CD8-positive, alpha-beta memory T cell (primary cell): ENCODE data around the gene MYEOV. TPM values are rescaled to one million over a fixed set of nuclear protein-coding genes. Genes with fewer than 3 reads are reported as not detected.

Experiments used
- CTCF ChIA-PET: fragments of 350-600 bp; sonication (Branson Sonifier 250); formaldehyde crosslinking; loops from one replicate; lab custom pipeline; 2021; ENCODE audit warnings: antibody characterized with exemption; lab: Charles Lee
- POLR2A ChIA-PET: fragments of 350-600 bp; sonication (Branson Sonifier 250); formaldehyde crosslinking; loops from one replicate; lab custom pipeline; 2021; ENCODE audit warnings: antibody characterized with exemption; lab: Charles Lee
- DNase-seq, 5 donors: peaks; one replicate each; pipeline versions ENCODE4 v3.0.0 to v3.0.0-alpha.2; 2020 to 2022; ENCODE audit warnings: mixed read lengths in 1 of 5
- H3K27ac ChIP-seq: one replicate; pipeline ENCODE4 v1.7.0; 2013; ENCODE audit warnings: low read depth, mild to moderate bottlenecking, low read length, moderate library complexity
- H3K27me3 ChIP-seq: 2 replicates; pipeline ENCODE4 v1.7.0; 2013; ENCODE audit warnings: low read length, mild to moderate bottlenecking; ENCODE audit not compliant: insufficient read depth, poor library complexity, severe bottlenecking
- H3K36me3 ChIP-seq: 2 replicates; pipeline ENCODE4 v1.7.0; 2013; ENCODE audit warnings: mild to moderate bottlenecking, low read length, moderate library complexity; ENCODE audit not compliant: insufficient read depth
- H3K4me1 ChIP-seq: 2 replicates; pipeline ENCODE4 v1.7.0; 2013; ENCODE audit warnings: mild to moderate bottlenecking, low read length, moderate library complexity; ENCODE audit not compliant: insufficient read depth
- H3K4me3 ChIP-seq: 2 replicates; pipeline ENCODE4 v1.7.0; 2013; ENCODE audit warnings: mild to moderate bottlenecking, low read length
- H3K9me3 ChIP-seq: 2 replicates; pipeline ENCODE4 v1.7.0; 2013; ENCODE audit warnings: mild to moderate bottlenecking, low read length
- H3K27ac Mint-ChIP-seq, 8 donors: one replicate each; pipeline ENCODE4 v1.8.0; 2020 to 2021; ENCODE audit warnings: mixed read lengths in 8 of 8, mild to moderate bottlenecking in 6 of 8, inconsistent platforms in 3 of 8, moderate library complexity in 3 of 8
- H3K27me3 Mint-ChIP-seq, 2 donors: one replicate each; pipeline ENCODE4 v1.8.0; 2020 to 2021; ENCODE audit warnings: mixed read lengths in 2 of 2, mild to moderate bottlenecking in 1 of 2, moderate library complexity in 1 of 2
- H3K36me3 Mint-ChIP-seq, 3 donors: one replicate each; pipeline ENCODE4 v1.8.0; 2020 to 2021; ENCODE audit warnings: mixed read lengths in 3 of 3, inconsistent platforms in 1 of 3, mild to moderate bottlenecking in 1 of 3
- H3K4me1 Mint-ChIP-seq, 3 donors: one replicate each; pipeline ENCODE4 v1.8.0; 2020 to 2021; ENCODE audit warnings: mixed read lengths in 3 of 3, inconsistent platforms in 1 of 3, mild to moderate bottlenecking in 1 of 3
- H3K4me3 Mint-ChIP-seq, 7 donors: one replicate each; pipeline ENCODE4 v1.8.0; 2020 to 2021; ENCODE audit warnings: mixed read lengths in 7 of 7, mild to moderate bottlenecking in 6 of 7, moderate library complexity in 4 of 7, inconsistent platforms in 2 of 7
- H3K9me3 Mint-ChIP-seq, 5 donors: one replicate each; pipeline ENCODE4 v1.8.0; 2020 to 2022; ENCODE audit warnings: mixed read lengths in 5 of 5, mild to moderate bottlenecking in 3 of 5, moderate library complexity in 2 of 5, inconsistent platforms in 1 of 5
- polyA plus RNA-seq: library from polyadenylated mRNA; unstranded; fragments of 300-500 nt; fragmentation: Illumina TruSeq; gene quantifications from one replicate; pipeline ENCODE4 v1.2.3, GENCODE V29; 2021
- total RNA-seq, 2 experiments: library from RNA; stranded (reverse); gene quantifications; one replicate each; pipeline ENCODE4 v1.2.3, GENCODE V29; 2021

Gene MYEOV
- total and polyA plus RNA-seq, 3 experiments from 2014 or later: 0.89 TPM; not detected in 2

GRCh38 chr11:69330330-69330729 lies 36.4 kb downstream of the MYEOV start:
- H3K4me3 Mint-ChIP-seq: no peak overlapping the region
- Histone ChIP-seq H3K36me3 (no peaks in the 10 kb centered on the region), H3K4me3 (no peak overlapping the region), H3K27me3 (no peaks in the 10 kb centered on the region), H3K4me1 (no peaks in the 10 kb centered on the region), H3K9me3 (no peaks in the 10 kb centered on the region), H3K27ac (no peak overlapping the region)
- H3K27ac Mint-ChIP-seq: no peak overlapping the region
- ChIA-PET POLR2A (no interaction called here), CTCF (interaction anchor here (0.8 kb wide), 1 partner anchor 36 kb away, joined by 3 read pairs; the partner anchor contains the start of gene MYEOV)
- H3K36me3 Mint-ChIP-seq: peaks cover 0 to 10% (median 0%) of the 10 kb centered on the region in 3 donors
- DNase-seq: no peak
- H3K4me1 Mint-ChIP-seq: no peaks in the 10 kb centered on the region
- peaks cover 0 to 1% of the 10 kb centered on the region in 2 donors for H3K27me3 Mint-ChIP-seq
- peaks cover 0 to 3% (median 0%) of the 10 kb centered on the region in 5 donors for H3K9me3 Mint-ChIP-seq

DNA sequence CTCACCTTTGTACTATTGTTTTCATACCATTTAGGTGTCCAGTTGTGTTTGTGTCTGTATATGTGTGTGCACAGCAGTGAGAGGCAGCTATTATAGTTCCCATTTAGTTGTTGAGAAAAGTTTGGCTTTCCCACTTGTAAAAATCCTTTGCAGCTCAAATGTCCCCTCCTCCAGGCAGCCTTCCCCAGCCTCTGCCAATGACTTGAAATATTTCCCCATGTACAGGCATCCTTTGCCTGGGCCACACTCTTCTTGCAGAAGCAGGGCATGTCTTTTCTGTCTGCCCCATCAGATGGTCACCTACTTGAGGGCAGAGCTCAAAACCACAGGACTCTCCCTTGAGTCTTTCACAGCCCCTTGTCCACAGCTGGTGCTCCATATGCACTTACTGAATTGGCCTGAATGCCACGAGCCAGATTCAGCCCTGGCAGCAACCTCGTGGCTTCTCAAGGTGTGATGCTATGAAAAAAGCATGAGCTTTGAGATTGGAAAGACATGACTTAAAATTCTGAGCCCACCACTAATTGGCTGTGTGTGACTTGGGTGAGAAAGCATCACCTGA lies 39.3 kb downstream of the MYEOV start:
- Histone ChIP-seq H3K27ac (no peak overlapping the region), H3K4me1 (peaks cover 14% of the 10 kb centered on the region), H3K36me3 (no peaks in the 10 kb centered on the region), H3K27me3 (no peaks in the 10 kb centered on the region), H3K9me3 (no peaks in the 10 kb centered on the region), H3K4me3 (no peak overlapping the region)
- peaks cover 0 to 10% (median 0%) of the 10 kb centered on the region in 3 donors for H3K36me3 Mint-ChIP-seq
- peaks cover 13 to 17% (median 17%) of the 10 kb centered on the region in 3 donors for H3K4me1 Mint-ChIP-seq
- ChIA-PET CTCF (no interaction called here), POLR2A (no interaction called here)
- peaks cover 0 to 1% of the 10 kb centered on the region in 2 donors for H3K27me3 Mint-ChIP-seq
- no peak overlapping the region for H3K27ac Mint-ChIP-seq
- no peak for DNase-seq
- no peak overlapping the region for H3K4me3 Mint-ChIP-seq
- H3K9me3 Mint-ChIP-seq: peaks cover 0 to 3% (median 0%) of the 10 kb centered on the region in 5 donors

DNA sequence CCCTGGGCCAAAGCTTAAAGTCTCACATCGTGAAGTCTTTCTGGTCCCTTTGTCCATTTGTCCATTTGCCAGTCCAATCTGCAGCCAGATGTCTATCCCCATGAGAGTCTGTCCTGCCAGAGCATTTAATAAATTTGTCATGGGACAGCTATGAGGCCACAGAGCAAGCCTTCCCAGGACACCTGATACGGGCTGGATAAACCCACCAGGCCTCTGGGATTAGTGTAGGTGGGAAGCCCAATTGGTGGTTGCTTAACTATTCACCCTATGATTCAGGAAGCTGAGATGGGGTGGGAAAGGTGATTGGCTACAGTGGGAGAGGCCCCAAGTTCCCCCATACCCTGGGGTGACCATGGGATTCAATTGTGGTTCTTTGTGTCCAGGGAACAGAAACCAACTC lies 39.9 kb downstream of the MYEOV start:
- Mint-ChIP-seq H3K4me3 (no peak overlapping the region), H3K27ac (no peak overlapping the region), H3K36me3 (peaks cover 0 to 10% (median 0%) of the 10 kb centered on the region in 3 donors), H3K27me3 (peaks cover 0 to 1% of the 10 kb centered on the region in 2 donors), H3K4me1 (peaks cover 17 to 22% (median 22%) of the 10 kb centered on the region in 3 donors), H3K9me3 (peaks cover 0 to 3% (median 0%) of the 10 kb centered on the region in 5 donors)
- DNase-seq: no peak
- no peaks in the 10 kb centered on the region for H3K36me3 ChIP-seq
- CTCF ChIA-PET: no interaction called here
- no peaks in the 10 kb centered on the region for H3K9me3 ChIP-seq
- no peak overlapping the region for H3K27ac ChIP-seq
- POLR2A ChIA-PET: no interaction called here
- no peak overlapping the region for H3K4me3 ChIP-seq
- peaks cover 14% of the 10 kb centered on the region for H3K4me1 ChIP-seq
- no peaks in the 10 kb centered on the region for H3K27me3 ChIP-seq

- Mint-ChIP-seq H3K36me3 (peaks cover 0 to 14% (median 0%) of the 10 kb centered on the region in 3 donors), H3K27me3 (peaks cover 0 to 1% of the 10 kb centered on the region in 2 donors), H3K4me3 (no peak overlapping the region), H3K9me3 (peaks cover 0 to 3% (median 2%) of the 10 kb centered on the region in 5 donors), H3K27ac (peak overlapping the region in 1 of 8 donors; percentile 75), H3K4me1 (peaks cover 18 to 29% (median 25%) of the 10 kb centered on the region in 3 donors)
- DNase-seq: no peak
- H3K4me1 ChIP-seq: peaks cover 14% of the 10 kb centered on the region
- no peaks in the 10 kb centered on the region for H3K36me3 ChIP-seq
- H3K9me3 ChIP-seq: no peaks in the 10 kb centered on the region
- CTCF ChIA-PET: interaction anchor here (1.1 kb wide), 1 partner anchor 309 kb away, joined by 3 read pairs; no protein-coding TSS in a partner anchor
- H3K4me3 ChIP-seq: no peak overlapping the region
- no peaks in the 10 kb centered on the region for H3K27me3 ChIP-seq
- POLR2A ChIA-PET: no interaction called here
- H3K27ac ChIP-seq: no peak overlapping the region
Observed at GRCh38 chr11:69335007-69335780, 41.2 kb downstream of the MYEOV start.

GRCh38 chr11:69335781-69336405 lies 41.9 kb downstream of the MYEOV start:
- peak overlapping the region in 1 of 8 donors; percentile 75 for H3K27ac Mint-ChIP-seq
- H3K27me3 Mint-ChIP-seq: peaks cover 0 to 1% of the 10 kb centered on the region in 2 donors
- H3K4me1 Mint-ChIP-seq: peaks cover 18 to 29% (median 25%) of the 10 kb centered on the region in 3 donors
- Histone ChIP-seq H3K27me3 (no peaks in the 10 kb centered on the region), H3K4me3 (no peak overlapping the region), H3K9me3 (no peaks in the 10 kb centered on the region), H3K36me3 (no peaks in the 10 kb centered on the region), H3K4me1 (peaks cover 14% of the 10 kb centered on the region), H3K27ac (no peak overlapping the region)
- ChIA-PET POLR2A (no interaction called here), CTCF (interaction anchor here (1.1 kb wide), 1 partner anchor 308 kb away, joined by 3 read pairs; no protein-coding TSS in a partner anchor)
- peak overlapping the region in 1 of 7 donors; percentile 36 for H3K4me3 Mint-ChIP-seq
- no peak for DNase-seq
- H3K9me3 Mint-ChIP-seq: peaks cover 0 to 3% (median 2%) of the 10 kb centered on the region in 5 donors
- peaks cover 0 to 9% (median 0%) of the 10 kb centered on the region in 3 donors for H3K36me3 Mint-ChIP-seq

DNA sequence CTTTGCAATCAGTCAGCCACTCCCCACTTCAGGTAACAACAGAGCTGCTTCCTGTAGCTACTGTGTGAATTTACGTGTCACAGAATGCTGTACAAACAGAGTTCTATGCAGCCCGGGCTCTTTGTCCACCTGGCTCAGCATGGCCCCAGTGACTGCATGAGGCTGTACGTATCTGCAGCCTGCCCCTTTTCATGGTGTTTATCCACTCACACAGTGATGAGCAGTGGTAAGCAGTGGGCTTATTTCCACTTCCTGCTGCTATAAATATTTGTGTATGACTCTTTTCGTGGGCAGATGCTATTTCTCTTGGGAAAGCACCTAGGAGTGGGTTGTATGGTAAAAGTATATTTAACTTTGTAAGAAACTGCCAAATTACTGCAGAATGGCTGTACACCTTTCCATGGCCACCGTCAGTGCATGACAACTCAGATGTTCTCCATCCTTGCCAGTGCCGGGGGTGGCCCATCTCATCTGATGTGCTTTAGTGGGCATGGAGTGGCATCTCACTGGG lies 43.3 kb downstream of the MYEOV start:
- peak overlapping the region; percentile 34 for H3K4me3 ChIP-seq
- Mint-ChIP-seq H3K9me3 (peaks cover 0 to 2% (median 0%) of the 10 kb centered on the region in 5 donors), H3K27me3 (peaks cover 0 to 1% of the 10 kb centered on the region in 2 donors), H3K4me1 (peaks cover 18 to 29% (median 25%) of the 10 kb centered on the region in 3 donors), H3K4me3 (peak overlapping the region in 6 of 7 donors; percentile 10 to 60 (median 50)), H3K27ac (peak overlapping the region in 7 of 8 donors; percentile 63 to 82 (median 68)), H3K36me3 (peaks cover 0 to 4% (median 0%) of the 10 kb centered on the region in 3 donors)
- peak in 2 of 5 donors; percentile 11 to 26 for DNase-seq
- H3K4me1 ChIP-seq: peaks cover 14% of the 10 kb centered on the region
- no peak overlapping the region for H3K27ac ChIP-seq
- no peaks in the 10 kb centered on the region for H3K36me3 ChIP-seq
- ChIA-PET CTCF (no interaction called here), POLR2A (no interaction called here)
- no peaks in the 10 kb centered on the region for H3K9me3 ChIP-seq
- no peaks in the 10 kb centered on the region for H3K27me3 ChIP-seq

- H3K4me3 Mint-ChIP-seq: peak overlapping the region in 2 of 7 donors; percentile 16 to 24
- Histone ChIP-seq H3K27me3 (no peaks in the 10 kb centered on the region), H3K4me1 (peaks cover 14% of the 10 kb centered on the region), H3K27ac (no peak overlapping the region), H3K9me3 (no peaks in the 10 kb centered on the region), H3K36me3 (no peaks in the 10 kb centered on the region), H3K4me3 (no peak overlapping the region)
- peaks cover 18 to 29% (median 25%) of the 10 kb centered on the region in 3 donors for H3K4me1 Mint-ChIP-seq
- peaks cover 0 to 2% (median 0%) of the 10 kb centered on the region in 5 donors for H3K9me3 Mint-ChIP-seq
- peaks cover 0 to 1% of the 10 kb centered on the region in 2 donors for H3K27me3 Mint-ChIP-seq
- POLR2A ChIA-PET: no interaction called here
- DNase-seq: no peak
- peaks cover 0 to 4% (median 0%) of the 10 kb centered on the region in 3 donors for H3K36me3 Mint-ChIP-seq
- H3K27ac Mint-ChIP-seq: peak overlapping the region in 6 of 8 donors; percentile 36 to 81 (median 60)
- CTCF ChIA-PET: no interaction called here
Observed at GRCh38 chr11:69339041-69339733, 45.2 kb downstream of the MYEOV start.
